Ammon's horn (tissue), 1 donor: ENCODE measurements around the gene RSRC2.
"Not testable (repeated sequence)": the region's sequence is repeated elsewhere in the genome, so short reads cannot be mapped to it uniquely, and the experiment has no call there.

Experiments used
- DNase-seq: peaks from one replicate; pipeline ENCODE4 v3.0.0-alpha.2; 2016; ENCODE audit warnings: low spot score

The RSRC2 gene

DNA sequence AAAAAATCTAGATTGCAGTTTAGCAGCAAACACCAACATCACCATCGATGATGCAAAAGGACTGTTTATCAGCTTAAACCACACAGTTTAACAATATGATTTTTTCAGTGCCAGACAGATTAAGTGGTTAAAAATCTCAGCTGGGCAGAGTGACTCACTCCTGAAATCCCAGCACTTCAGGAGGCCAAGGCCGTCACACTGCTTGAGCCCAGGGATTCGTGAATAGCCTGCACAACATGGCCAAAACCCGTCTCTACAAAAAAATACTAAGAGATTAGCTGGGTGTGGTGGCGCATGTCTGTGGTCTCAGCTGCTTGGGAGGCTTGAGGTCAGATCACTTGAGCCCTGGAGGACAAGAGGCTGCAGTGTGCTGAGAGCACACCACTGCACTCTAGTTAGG, 8.9 kb downstream of the RSRC2 start:
- no peak for DNase-seq

DNA sequence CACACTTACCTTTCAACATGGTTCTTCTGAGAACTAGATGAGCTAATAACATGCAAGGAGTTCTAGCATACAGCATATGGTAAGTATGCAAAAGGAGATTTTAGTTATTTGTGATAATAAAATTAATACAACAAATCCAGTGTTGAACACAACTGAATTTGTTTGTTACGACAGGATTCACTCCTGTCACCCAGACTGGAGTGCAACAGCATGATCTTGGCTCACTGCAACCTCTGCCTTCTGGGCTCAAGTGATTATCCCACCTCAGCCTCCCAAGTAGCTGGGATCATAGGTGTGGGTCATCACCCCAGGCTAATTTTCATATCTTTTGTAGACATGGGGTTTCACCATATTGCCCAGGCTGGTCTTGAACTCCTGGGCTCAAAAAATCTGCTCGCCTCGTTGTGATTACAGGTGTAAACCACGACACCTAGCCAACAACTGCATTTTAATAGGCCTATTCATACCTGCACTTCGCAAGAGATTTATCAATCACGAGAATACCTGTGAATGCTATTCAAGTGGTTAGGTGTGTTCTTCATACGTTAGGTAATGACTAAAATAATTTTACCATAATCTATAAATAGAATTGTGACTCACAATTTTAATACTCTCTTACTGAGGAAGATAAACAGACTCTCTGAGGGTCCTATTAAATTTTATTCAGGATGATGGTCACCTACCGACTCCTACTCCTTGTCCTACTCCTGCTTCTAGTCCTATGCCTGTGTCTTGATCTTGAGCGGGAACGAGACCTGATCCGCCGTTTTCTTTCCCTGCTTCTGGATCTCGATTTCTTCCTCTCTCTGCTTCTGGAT, 10.0 kb downstream of the RSRC2 start:
- no peak for DNase-seq

DNA sequence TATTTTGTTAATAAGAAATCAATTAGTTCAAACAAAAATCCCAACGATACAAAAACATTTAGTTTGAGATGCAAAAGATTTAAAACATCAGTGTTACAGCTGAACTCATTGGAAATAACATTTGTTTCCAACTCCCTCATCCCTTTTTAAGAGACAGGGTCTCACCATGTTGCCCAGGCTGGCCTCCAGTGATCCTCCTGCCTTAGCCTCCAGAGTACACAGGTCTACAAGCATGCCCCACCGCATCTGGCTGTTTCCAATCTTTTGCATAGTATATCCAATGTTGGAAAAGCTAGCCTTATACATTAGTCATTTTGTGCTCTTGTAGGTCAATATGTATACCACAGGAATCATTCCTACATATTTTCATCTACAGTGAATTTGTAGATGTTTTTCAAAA, 11.5 kb downstream of the RSRC2 start:
- no peak for DNase-seq

DNA sequence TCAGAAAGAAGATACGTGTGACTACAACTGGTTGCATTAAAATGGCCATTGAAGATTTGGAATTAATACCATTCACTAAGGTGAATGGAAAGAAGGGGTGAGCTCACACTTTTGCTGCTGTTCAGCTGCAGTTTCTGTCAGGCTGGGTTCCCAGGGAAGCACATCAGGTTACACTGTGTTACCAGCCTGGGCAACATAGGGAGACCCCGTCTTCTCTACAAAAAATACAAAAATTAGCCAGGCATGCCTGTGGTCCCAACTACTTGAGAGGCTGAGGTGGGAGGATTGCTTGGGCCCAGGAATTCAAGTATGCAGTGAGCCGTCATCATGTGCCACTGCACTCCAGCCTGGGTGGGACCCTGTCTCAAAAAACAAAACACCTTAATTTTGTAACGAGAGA, 13.1 kb downstream of the RSRC2 start:
- DNase-seq, result no peak

DNA sequence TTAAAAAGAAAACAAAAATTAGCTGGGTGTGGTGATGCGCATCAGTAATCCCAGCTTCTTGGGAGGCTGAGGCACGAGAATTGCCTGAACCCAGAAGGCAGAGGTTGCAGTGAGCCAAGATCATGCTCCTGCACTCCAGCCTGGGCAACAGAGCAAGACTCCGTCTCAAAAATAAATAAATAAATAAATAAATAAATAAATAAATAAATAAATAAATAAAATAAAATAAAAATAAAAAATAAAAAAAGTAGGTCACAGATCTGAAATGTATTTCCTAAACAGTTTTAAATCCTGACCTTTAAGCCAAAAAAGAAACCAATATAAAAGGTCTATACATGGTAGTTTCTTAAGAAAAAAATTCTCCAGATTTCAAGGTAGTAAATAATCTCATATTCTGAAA, 13.7 kb downstream of the RSRC2 start:
- not testable (repeated sequence) for DNase-seq

DNA sequence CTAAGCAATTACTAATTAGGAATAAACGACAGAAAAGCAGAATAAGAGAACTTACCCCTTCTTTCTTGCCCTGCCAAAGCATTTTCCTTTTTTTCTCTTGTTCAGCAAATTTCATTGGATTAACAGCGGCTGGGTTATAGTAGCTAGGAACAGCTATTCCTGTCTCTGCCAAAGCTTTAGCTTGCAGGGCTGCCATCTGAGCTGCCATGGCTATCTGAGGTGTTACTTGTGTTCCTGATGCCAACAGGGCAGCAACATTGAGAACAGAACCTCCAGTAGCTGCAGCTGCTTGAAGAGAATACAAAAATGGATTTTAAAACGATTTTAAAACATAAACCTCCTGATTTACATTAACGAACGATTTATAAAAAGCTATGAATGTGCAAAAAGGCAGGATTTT, 18.6 kb downstream of the RSRC2 start:
- no peak for DNase-seq

DNA sequence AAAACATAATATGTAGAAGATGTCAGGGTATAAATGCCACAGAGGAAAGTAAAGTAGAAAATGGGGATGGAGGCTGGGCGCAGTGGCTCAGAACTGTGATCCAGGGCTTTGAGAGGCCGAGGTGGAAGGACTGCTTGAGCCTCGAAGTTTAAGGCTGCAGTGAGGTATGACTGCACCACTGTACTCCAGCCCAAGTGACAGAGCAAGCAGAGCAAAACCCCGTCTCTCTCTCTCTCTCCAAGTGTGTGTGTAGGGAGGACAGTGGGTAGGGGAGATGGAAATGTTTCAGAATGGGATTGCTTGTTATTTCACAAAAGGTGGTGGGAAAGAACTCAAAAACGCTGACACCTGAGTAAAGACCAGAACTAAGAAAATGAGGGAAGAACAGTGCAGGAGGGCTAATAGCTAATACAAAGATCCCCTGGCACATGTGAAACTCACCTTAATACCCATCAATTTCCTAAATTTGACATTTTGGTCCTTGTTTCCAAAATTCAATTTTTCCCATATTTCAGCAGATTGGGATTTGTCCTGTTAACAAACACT, 20.3 kb downstream of the RSRC2 start:
- no peak for DNase-seq

DNA sequence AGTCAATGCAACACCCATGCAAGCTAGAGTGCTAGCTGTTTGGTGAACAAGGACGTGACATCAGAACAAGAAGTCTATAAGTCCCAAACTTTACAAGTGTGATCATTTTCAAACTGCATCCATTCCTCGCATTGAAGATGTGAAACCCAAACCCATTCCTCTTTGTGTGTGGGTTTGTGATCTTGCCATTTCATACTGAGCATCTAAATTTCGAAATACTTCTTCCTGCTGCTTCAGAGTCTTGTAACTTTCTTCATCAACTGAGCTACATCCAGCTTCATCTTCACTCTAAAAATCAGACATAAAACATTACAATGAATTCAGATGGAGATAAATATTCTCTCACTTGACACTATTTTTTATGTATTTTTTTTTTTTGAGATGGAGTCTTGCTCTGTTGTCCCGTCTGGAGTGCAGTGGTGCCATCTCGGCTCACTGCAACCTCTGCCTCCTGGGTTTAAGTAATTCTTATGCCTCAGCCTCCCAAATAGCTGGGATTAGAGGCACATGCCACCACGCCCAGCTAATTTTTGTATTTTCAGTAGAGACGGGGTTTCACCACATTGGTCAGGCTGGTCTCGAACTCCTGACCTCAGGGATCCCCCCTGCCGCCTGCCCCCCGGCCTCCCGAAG, 21.2 kb downstream of the RSRC2 start:
- DNase-seq, result no peak

DNA sequence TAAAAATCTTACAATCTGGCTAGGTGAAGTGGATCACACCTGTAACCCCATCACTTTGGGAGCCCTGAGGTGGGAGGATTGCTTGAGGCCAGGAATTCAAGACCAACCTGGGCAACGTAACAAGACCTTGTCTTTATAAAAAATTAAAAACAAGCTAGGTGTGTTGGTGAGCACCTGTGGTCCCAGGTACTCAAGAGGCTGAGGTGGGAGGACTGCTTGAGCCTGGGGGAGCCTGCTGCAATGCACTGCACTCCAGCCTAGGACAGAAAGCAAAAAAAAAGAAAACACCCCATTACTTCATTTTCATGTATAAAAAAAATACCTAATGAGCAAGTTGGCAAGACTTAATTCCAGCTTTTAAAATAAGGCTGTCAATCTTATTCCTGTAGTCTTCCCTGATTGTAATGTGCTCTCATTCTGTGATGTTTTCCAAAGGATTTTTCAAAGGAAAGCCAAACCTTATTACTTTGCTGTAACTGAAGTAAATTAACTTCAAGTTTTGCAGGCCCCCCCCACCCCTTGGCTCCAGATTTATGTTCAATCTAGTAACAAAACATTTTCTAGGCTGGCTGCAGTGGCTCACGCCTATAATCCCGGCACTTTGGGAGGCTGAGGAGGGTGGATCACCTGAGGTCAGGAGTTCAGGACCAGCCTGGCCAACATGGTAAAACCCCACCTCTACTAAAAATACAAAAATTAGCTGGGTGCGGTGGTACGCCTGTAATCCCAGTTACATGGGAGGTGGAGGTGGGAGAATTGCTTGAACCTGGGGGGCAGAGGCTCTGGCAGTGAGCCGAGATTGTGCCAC, 22.7 kb downstream of the RSRC2 start:
- no peak for DNase-seq

DNA sequence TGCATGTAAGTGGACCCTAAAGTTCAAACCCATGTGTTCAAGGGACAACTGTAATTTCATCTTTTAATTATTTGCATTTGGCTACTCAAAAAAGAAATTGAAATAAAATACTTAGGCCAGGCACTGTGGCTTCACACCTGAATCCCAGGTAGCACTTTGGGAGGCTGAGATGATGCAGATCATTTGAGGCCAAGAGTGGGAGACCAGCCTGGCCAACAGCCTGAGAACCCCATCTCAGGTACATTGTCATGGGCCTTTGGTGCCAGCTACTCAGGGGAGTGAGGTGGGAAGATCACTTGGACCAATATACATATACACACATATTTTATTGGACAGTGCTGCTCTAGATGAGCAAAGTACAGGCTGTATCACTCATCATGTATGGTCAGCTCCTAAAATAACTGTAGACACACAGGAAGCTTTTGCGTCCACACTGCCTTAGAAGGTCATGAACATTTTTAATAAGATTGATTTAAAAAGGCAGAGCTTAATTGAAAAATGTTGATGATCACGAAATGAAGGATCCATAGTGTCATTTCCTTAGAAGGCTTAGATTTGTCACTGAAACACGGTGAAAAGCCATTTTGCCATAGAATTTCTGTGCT, 23.5 kb downstream of the RSRC2 start:
- no peak for DNase-seq

DNA sequence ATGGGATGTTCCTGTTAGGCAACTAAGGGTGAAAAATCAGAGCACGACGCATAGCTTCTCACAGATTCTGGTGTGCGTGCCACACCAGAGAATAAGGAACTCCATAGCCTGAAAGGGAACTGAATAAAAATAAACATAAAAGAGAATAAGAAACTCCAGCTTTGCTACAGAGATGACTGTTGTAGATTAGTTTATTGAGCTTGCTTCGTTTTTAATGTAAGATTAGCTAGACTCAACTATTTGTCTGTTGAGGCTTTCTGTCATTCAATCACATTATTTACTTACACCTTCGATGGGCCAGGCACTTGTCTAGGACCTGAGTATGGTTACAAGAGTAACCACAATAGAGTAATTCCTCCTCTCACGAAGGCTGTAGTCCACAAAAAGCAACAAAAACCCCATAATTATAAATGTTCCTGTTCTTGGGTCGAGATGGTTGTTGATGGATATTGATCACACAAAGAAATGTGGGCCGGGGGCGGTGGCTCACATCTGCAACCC, 25.2 kb downstream of the RSRC2 start:
- no peak for DNase-seq

DNA sequence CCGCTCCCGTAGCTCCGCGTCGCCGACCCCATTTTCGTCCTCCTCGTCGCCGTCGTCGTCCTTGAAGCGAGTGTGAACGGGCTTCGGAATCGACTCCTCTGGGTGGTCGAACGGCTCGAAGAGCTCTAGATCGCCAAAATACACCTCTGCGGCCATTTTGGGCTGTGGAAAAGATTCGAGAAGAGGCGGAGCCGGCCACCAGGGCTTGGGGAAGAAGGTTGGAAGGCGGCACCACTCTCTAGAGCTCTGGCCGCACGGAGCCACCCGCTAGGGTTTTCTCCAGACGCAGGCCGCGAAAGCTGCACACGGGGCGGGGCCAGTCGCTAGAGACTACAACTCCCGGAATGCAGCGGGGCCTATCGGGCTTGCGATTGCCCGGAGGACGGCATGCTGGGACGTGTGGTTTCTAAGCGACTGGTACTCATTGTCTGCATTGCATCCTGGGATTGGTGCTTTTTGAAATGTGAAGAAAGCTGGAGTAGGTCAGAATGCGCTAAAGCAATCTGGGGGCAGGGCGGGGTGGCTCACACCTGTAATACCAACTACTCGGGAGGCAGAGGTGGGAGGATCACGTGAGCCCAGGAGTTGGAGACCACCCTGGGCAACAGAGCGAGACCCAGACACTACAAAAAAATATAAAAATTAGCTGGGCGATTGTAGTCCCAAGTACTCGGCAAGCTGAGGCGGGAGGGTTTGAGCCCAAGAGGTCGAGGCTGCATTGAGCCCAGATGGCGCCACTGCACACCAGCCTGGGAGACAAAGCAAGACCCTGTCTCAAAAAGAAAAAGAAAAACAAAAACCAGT, 25.8 kb downstream of the RSRC2 start, which contains the start of gene ZCCHC8:
Gene ZCCHC8 (minus strand): TSS at position 248 of the 804 bp plus-strand sequence. CDS start 92 bp downstream, at position 156.
- DNase-seq, result peak; percentile 98

DNA sequence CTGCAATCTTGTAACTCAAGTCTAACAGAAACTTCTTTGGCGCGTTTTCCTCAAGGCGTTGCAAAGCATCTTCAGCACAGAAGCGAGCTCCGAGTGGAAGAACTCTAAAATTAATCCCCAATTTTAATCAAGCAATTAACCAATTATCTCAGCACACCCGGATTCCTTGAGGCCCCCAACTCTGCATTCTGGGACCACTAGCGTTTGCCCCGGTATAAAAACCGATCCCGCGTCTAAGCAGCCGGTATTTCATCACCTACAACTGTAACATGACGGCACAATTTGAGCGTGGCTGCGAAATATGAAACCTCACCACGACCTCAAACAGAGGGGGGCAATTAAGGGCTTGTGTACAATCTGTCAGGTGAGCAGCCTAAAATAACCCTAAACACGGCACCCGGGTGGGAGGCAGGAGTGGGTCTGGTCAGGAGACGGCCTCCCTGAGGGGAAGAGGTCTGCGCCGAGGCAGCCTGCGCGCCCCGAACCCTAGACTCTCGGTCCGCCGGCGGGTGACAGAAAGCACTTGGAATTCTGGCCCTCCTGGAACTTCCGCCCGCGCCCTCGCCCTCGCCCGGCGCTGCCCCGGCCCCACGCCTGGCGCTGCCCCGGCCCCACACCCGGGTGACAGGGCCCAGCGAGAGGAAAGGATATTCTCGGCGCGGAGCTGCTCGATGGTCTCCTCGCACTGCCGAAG, 26.6 kb downstream of the RSRC2 start:
- DNase-seq, result no peak

DNA sequence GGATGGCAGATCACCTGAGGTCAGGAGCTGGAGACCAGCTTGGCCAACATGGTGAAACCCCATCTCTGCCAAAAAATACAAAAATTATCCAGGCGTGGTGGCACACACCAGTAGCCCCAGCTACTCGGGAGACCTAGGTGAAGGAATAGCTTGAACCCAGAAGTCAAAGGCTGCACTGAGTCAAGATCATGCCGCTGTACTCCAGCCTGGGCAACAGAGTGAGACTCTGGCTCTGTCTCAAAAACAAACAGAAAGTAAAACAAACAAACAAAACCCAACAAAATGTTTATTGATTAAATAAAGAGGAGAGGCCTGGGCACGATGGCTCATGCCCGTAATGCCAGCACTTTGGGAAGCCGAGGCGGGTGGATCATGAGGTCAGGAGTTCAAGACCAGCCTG, 31.5 kb downstream of the RSRC2 start:
- no peak for DNase-seq

DNA sequence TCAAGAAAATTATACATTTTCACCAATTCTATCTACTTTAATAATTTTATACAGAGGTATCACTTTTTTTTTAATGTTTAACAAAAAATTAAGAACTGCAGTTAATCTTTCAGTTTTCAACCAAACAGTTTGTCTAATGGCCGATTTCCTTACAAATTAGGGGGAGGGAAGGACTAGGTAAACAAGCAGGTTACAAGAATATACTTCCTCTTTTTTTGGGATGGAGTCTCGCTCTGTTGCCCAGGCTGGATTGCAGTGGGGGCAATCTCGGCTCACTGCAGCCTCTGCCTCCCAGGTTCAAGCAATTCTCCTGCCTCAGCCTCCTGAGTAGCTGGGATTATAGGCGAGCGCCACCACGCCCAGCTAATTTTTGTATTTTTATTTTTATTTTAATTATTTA, 33.5 kb downstream of the RSRC2 start:
- DNase-seq, result not testable (repeated sequence)

DNA sequence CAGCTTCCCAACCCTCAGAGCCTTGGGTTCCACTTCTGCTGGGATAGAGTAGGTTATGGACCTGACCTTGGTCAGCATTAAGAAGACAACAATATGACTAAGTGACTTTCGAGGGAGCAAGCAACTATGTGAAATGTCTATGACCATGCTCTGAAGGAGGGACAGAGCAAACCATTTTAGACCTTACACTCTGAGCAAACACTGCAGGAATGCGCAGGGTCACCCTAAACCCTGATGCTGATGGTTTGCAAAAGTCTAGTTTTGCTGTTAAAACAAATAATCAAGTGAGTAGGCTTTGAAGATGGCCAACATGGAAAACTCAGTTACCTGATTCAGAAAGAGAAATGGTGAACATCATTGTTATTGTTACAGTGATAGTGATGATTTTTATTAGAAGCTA, 34.7 kb downstream of the RSRC2 start:
- DNase-seq, result no peak

DNA sequence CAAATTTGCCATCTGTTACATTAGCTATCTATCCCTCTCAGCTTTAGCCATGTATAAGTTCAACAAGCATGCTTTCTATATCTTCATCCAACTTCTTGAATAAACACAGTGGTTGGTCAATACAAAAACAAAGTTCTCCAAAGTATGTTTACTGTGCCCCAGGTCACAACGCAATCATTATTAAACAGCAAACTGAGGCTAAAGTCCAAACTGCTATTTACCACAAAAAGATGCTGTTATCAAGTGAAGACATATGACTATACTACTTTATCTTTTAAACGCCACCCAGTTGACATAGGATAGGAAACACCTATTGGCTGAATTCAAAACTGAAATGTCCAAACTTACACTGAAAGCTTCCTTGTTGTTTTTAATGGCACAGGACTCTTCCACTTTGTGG, 37.7 kb downstream of the RSRC2 start:
- no peak for DNase-seq

DNA sequence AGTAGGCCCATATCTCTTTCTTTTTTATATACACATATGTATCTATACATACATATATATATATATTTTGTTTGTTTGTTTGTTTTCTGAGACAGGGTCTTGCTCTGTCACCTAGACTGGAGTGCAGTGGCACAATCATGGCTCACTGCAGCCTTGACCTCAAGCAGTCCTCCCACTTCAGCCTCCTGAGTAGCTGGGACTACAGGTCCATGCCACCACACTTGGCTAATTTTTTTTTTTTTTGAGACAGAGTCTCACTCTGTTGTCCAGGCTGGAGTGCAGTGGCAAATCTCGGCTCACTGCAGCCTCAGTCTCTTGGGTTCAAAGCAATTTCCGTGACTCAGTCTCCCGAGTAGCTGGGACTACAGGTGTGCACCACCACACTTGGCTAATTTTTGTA, 38.9 kb downstream of the RSRC2 start:
- not testable (repeated sequence) for DNase-seq

DNA sequence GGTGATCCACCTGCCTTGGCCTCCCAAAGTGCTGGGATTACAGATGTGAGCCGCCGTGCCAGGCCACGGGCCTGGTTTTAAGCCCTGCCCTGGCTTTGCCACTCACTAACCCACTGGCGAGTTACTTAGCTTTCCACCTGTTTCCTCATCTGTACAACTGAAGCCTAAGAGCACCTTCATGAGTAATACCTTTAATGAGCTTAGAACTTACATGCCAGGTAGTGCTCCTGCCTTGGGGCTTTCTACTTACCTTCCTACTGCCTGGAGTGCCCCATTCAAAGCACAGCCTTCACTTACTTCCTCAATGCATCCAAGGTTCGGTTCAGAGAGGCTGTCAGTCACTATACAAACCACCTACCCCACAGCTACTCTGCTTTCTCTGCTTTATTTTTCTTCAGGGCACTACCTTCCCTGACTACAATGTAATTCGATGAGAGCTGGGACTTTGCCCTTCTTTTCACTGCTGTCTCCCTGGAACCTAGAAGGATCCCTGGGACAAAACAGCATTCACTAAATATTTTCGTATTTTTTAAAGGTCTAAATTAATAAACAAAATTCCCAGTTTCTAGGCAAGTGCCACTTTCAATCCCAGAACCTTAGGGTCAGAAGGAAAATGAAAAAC, 39.8 kb downstream of the RSRC2 start:
- DNase-seq, result no peak

DNA sequence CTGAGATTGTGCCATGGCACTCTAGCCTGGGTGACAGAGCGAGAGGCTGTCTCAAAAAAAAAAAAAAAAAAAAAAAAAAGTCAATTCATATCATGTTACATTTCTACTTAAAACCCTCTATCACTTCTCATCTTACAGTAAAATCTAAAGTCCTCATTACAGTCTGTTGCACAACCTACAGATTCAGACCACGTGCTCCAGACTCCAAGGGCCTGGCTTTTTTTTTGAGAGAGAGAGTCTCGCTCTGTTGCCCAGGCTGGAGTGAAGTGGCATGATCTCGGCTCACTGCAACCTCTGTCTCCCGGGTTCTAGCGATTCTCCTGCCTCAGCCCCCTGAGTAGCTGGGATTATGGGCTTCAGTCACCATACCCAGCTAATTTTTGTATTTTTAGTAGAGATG, 40.4 kb downstream of the RSRC2 start:
- not testable (repeated sequence) for DNase-seq
